Activated naive CD8-positive, alpha-beta T cell treated with anti-CD3 and anti-CD28 coated beads, Interleukin-2, amount 10 ng/mL, durations not matched to agents 7 days and 5 days (primary cell): ENCODE results near the gene GIGYF2. TPM values are rescaled to one million over a fixed set of nuclear protein-coding genes. Genes with fewer than 3 reads are reported as not detected.
A peak's percentile ranks its signal among the peaks of the same experiment; 100 is the strongest.

Experiments
- ATAC-seq: fragments of 150-1000 bp; cut with Tn5 transposase; one replicate; pipeline ENCODE4 v1.10.0; 2021; ENCODE audit warnings: low read depth, moderate library complexity
- POLR2A ChIA-PET: fragments of 350-600 bp; sonication (Branson Sonifier 250); formaldehyde crosslinking; loops from one replicate; lab custom pipeline; 2021; ENCODE audit warnings: antibody characterized with exemption; lab: Charles Lee
- DNase-seq: peaks from one replicate; pipeline ENCODE4 v3.0.0; 2021
- H3K27ac Mint-ChIP-seq: one replicate; pipeline ENCODE4 v1.8.0; 2022; ENCODE audit warnings: mild to moderate bottlenecking, mixed read lengths
- H3K27me3 Mint-ChIP-seq: one replicate; pipeline ENCODE4 v1.8.0; 2022; ENCODE audit warnings: mild to moderate bottlenecking, moderate library complexity, mixed read lengths
- H3K36me3 Mint-ChIP-seq: one replicate; pipeline ENCODE4 v1.8.0; 2021; ENCODE audit warnings: mild to moderate bottlenecking, mixed read lengths
- H3K4me1 Mint-ChIP-seq: one replicate; pipeline ENCODE4 v1.8.0; 2021; ENCODE audit warnings: mixed read lengths
- H3K4me3 Mint-ChIP-seq: one replicate; pipeline ENCODE4 v1.8.0; 2022; ENCODE audit warnings: mild to moderate bottlenecking, moderate library complexity, mixed read lengths
- H3K9me3 Mint-ChIP-seq: one replicate; pipeline ENCODE4 v1.8.0; 2021; ENCODE audit warnings: mixed read lengths
- total RNA-seq, 2 experiments: library from RNA; stranded (reverse); gene quantifications; one replicate each; pipeline ENCODE4 v1.2.3, GENCODE V29; 2021

GIGYF2 gene
- total RNA-seq, 2 experiments from 2014 or later: 66.8 to 67.5 TPM

GRCh38 chr2:232815569-232815968 lies 118.4 kb downstream of the GIGYF2 start:
- Mint-ChIP-seq H3K4me3 (no peak overlapping the region), H3K27me3 (no peaks in the 10 kb centered on the region), H3K27ac (peak overlapping the region; percentile 44), H3K4me1 (peaks cover 2% of the 10 kb centered on the region), H3K9me3 (no peaks in the 10 kb centered on the region), H3K36me3 (peaks cover 31% of the 10 kb centered on the region)
- ATAC-seq (no peak), DNase-seq (no peak)
- POLR2A ChIA-PET: no interaction called here

GRCh38 chr2:232816657-232817056 lies 119.5 kb downstream of the GIGYF2 start:
- no peak overlapping the region for H3K27ac Mint-ChIP-seq
- H3K4me1 Mint-ChIP-seq: peaks cover 2% of the 10 kb centered on the region
- ATAC-seq: no peak
- POLR2A ChIA-PET: no interaction called here
- H3K4me3 Mint-ChIP-seq: no peak overlapping the region
- peaks cover 34% of the 10 kb centered on the region for H3K36me3 Mint-ChIP-seq
- H3K27me3 Mint-ChIP-seq: no peaks in the 10 kb centered on the region
- H3K9me3 Mint-ChIP-seq: no peaks in the 10 kb centered on the region
- no peak for DNase-seq

GRCh38 chr2:232817756-232818155 lies 120.6 kb downstream of the GIGYF2 start:
- Mint-ChIP-seq H3K27ac (no peak overlapping the region), H3K9me3 (no peaks in the 10 kb centered on the region), H3K27me3 (no peaks in the 10 kb centered on the region), H3K4me3 (no peak overlapping the region), H3K4me1 (peaks cover 2% of the 10 kb centered on the region), H3K36me3 (peaks cover 34% of the 10 kb centered on the region)
- POLR2A ChIA-PET: no interaction called here
- no peak for DNase-seq
- no peak for ATAC-seq

- H3K27me3 Mint-ChIP-seq: no peaks in the 10 kb centered on the region
- peaks cover 35% of the 10 kb centered on the region for H3K36me3 Mint-ChIP-seq
- H3K4me1 Mint-ChIP-seq: peaks cover 3% of the 10 kb centered on the region
- H3K9me3 Mint-ChIP-seq: peaks cover 1% of the 10 kb centered on the region
- POLR2A ChIA-PET: no interaction called here
- ATAC-seq: no peak
- DNase-seq: no peak
- no peak overlapping the region for H3K27ac Mint-ChIP-seq
- H3K4me3 Mint-ChIP-seq: no peak overlapping the region
Measured at GRCh38 chr2:232829988-232830387, 132.9 kb downstream of the GIGYF2 start.

- POLR2A ChIA-PET: no interaction called here
- ATAC-seq (no peak), DNase-seq (no peak)
- H3K36me3 Mint-ChIP-seq: peaks cover 28% of the 10 kb centered on the region
- no peak overlapping the region for H3K27ac Mint-ChIP-seq
- no peaks in the 10 kb centered on the region for H3K9me3 Mint-ChIP-seq
- H3K4me3 Mint-ChIP-seq: no peak overlapping the region
- H3K4me1 Mint-ChIP-seq: peaks cover 1% of the 10 kb centered on the region
- H3K27me3 Mint-ChIP-seq: no peaks in the 10 kb centered on the region
Measured at GRCh38 chr2:232831496-232831895, 134.4 kb downstream of the GIGYF2 start.

- no peak overlapping the region for H3K4me3 Mint-ChIP-seq
- POLR2A ChIA-PET: no interaction called here
- H3K27me3 Mint-ChIP-seq: no peaks in the 10 kb centered on the region
- no peak overlapping the region for H3K27ac Mint-ChIP-seq
- H3K9me3 Mint-ChIP-seq: no peaks in the 10 kb centered on the region
- ATAC-seq: no peak
- peaks cover 16% of the 10 kb centered on the region for H3K4me1 Mint-ChIP-seq
- H3K36me3 Mint-ChIP-seq: peaks cover 30% of the 10 kb centered on the region
- DNase-seq: no peak
Measured at GRCh38 chr2:232833830-232834229, 136.7 kb downstream of the GIGYF2 start.

- Mint-ChIP-seq H3K27ac (peak overlapping the region; percentile 57), H3K36me3 (peaks cover 41% of the 10 kb centered on the region), H3K27me3 (no peaks in the 10 kb centered on the region), H3K4me1 (peaks cover 28% of the 10 kb centered on the region), H3K4me3 (no peak overlapping the region), H3K9me3 (no peaks in the 10 kb centered on the region)
- POLR2A ChIA-PET: no interaction called here
- DNase-seq (no peak), ATAC-seq (no peak)
Measured at GRCh38 chr2:232835687-232836208, 138.6 kb downstream of the GIGYF2 start.

GRCh38 chr2:232836934-232837333 lies 139.8 kb downstream of the GIGYF2 start:
- ATAC-seq (no peak), DNase-seq (no peak)
- POLR2A ChIA-PET: no interaction called here
- H3K27me3 Mint-ChIP-seq: no peaks in the 10 kb centered on the region
- no peaks in the 10 kb centered on the region for H3K9me3 Mint-ChIP-seq
- H3K4me3 Mint-ChIP-seq: no peak overlapping the region
- H3K4me1 Mint-ChIP-seq: peaks cover 27% of the 10 kb centered on the region
- H3K36me3 Mint-ChIP-seq: peaks cover 39% of the 10 kb centered on the region
- H3K27ac Mint-ChIP-seq: peak overlapping the region; percentile 71

- DNase-seq (peak; percentile 53), ATAC-seq (peak; percentile 98)
- Mint-ChIP-seq H3K4me1 (peaks cover 27% of the 10 kb centered on the region), H3K27ac (peak overlapping the region; percentile 89), H3K36me3 (peaks cover 38% of the 10 kb centered on the region), H3K27me3 (no peaks in the 10 kb centered on the region), H3K9me3 (no peaks in the 10 kb centered on the region), H3K4me3 (peak overlapping the region; percentile 56)
- POLR2A ChIA-PET: no interaction called here
Measured at GRCh38 chr2:232838406-232838874, 141.3 kb downstream of the GIGYF2 start.

- Mint-ChIP-seq H3K9me3 (no peaks in the 10 kb centered on the region), H3K4me1 (peaks cover 32% of the 10 kb centered on the region), H3K27ac (peak overlapping the region; percentile 38), H3K36me3 (peaks cover 34% of the 10 kb centered on the region), H3K4me3 (no peak overlapping the region), H3K27me3 (no peaks in the 10 kb centered on the region)
- no peak for DNase-seq
- POLR2A ChIA-PET: no interaction called here
- ATAC-seq: no peak
Measured at GRCh38 chr2:232839411-232840079, 142.4 kb downstream of the GIGYF2 start.

GRCh38 chr2:232842689-232843088 lies 145.6 kb downstream of the GIGYF2 start:
- peaks cover 27% of the 10 kb centered on the region for H3K4me1 Mint-ChIP-seq
- DNase-seq (no peak), ATAC-seq (no peak)
- no peak overlapping the region for H3K27ac Mint-ChIP-seq
- H3K36me3 Mint-ChIP-seq: peaks cover 30% of the 10 kb centered on the region
- POLR2A ChIA-PET: interaction anchor here (0.7 kb wide), 1 partner anchor 584 kb away, joined by 4 read pairs; no protein-coding TSS in a partner anchor
- H3K4me3 Mint-ChIP-seq: no peak overlapping the region
- H3K27me3 Mint-ChIP-seq: no peaks in the 10 kb centered on the region
- no peaks in the 10 kb centered on the region for H3K9me3 Mint-ChIP-seq

GRCh38 chr2:232843834-232844233 lies 146.7 kb downstream of the GIGYF2 start:
- DNase-seq (no peak), ATAC-seq (no peak)
- Mint-ChIP-seq H3K9me3 (no peaks in the 10 kb centered on the region), H3K36me3 (peaks cover 33% of the 10 kb centered on the region), H3K27me3 (no peaks in the 10 kb centered on the region), H3K4me3 (no peak overlapping the region), H3K4me1 (peaks cover 18% of the 10 kb centered on the region), H3K27ac (no peak overlapping the region)
- POLR2A ChIA-PET: interaction anchor here (0.7 kb wide), 1 partner anchor 86 kb away, joined by 3 read pairs; no protein-coding TSS in a partner anchor

GRCh38 chr2:232846055-232846454 lies 148.9 kb downstream of the GIGYF2 start:
- H3K27ac Mint-ChIP-seq: no peak overlapping the region
- H3K4me1 Mint-ChIP-seq: peaks cover 6% of the 10 kb centered on the region
- peaks cover 18% of the 10 kb centered on the region for H3K36me3 Mint-ChIP-seq
- H3K27me3 Mint-ChIP-seq: no peaks in the 10 kb centered on the region
- no peaks in the 10 kb centered on the region for H3K9me3 Mint-ChIP-seq
- DNase-seq: no peak
- no peak overlapping the region for H3K4me3 Mint-ChIP-seq
- ATAC-seq: no peak
- POLR2A ChIA-PET: no interaction called here

- H3K27me3 Mint-ChIP-seq: no peaks in the 10 kb centered on the region
- POLR2A ChIA-PET: no interaction called here
- H3K4me3 Mint-ChIP-seq: no peak overlapping the region
- H3K4me1 Mint-ChIP-seq: peaks cover 2% of the 10 kb centered on the region
- no peak overlapping the region for H3K27ac Mint-ChIP-seq
- H3K9me3 Mint-ChIP-seq: no peaks in the 10 kb centered on the region
- DNase-seq (no peak), ATAC-seq (no peak)
- peaks cover 18% of the 10 kb centered on the region for H3K36me3 Mint-ChIP-seq
Measured at GRCh38 chr2:232850039-232850438, 152.9 kb downstream of the GIGYF2 start.
